WI38 (cell line): ENCODE results near the gene PDAP1.
"Not testable (repeated sequence)": the region's sequence is repeated elsewhere in the genome, so short reads cannot be mapped to it uniquely, and the experiment has no call there.

Experiments
- H3K4me3 ChIP-seq: 2 replicates; pipeline ENCODE4 v1.5.1; 2011; ENCODE audit warnings: low read depth, mild to moderate bottlenecking, control low read depth, low read length
- TF ChIP-seq, protein P1 (sequence below): IDR thresholded peaks from 2 replicates; pipeline ENCODE4 v1.5.1; 2012; ENCODE audit warnings: low read depth, mild to moderate bottlenecking, control low read depth, low read length

Gene PDAP1

DNA sequence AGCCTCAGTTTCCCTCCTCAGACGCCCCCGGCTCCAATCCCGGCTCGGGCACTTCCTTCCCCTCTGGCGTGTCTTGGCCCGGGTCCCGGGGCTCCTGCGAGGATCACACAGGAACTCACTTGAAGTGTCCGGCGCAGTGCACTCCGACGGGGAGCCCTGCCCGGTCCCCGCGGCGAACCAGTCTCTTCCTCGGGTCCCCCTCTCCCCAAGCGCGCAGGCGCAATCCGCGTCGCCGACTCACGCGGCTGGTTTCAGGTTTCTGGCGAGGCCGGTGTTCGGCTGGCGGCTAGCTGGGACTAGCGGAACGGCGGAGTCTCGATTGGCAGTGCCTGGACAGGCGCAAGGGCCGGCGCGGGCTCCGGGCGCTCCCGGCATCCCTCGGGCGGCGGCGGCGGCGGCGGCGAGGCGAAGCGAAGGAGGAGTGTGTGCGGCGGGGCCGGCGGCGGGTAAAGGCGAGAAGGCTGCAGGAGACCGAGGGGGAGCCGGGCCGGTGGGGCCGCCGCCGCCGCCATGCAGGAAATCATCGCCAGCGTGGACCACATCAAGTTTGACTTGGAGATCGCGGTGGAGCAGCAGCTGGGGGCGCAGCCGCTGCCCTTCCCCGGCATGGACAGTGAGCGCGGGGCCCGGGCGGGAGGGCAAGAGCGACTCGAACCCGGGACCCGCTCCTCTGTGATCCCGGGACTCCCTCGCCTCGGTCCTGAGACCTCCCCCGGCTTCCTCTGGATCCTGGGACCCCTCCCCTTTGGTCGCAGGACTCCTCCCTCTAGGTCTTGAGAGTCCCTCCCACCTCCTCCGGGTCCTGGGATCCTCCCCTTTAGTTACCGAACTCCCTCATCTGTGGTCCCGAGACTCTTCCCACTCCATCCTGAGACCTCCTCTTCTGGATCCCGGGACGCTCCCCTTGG, 30.4 kb upstream of the PDAP1 start, which contains the start of the genes CPSF4 and PTCD1:
CPSF4 (plus strand) TSS at position 371 of the 908 bp plus-strand sequence; CDS start at position 511, 140 bp downstream.
PTCD1 (minus strand) TSS at position 226 of the 908 bp plus-strand sequence. CDS start 3,556 bp downstream, outside the sequence.
- peak within 1 kb of the TSS; percentile 78 for H3K4me3 ChIP-seq
- TF ChIP-seq, protein P1, sequence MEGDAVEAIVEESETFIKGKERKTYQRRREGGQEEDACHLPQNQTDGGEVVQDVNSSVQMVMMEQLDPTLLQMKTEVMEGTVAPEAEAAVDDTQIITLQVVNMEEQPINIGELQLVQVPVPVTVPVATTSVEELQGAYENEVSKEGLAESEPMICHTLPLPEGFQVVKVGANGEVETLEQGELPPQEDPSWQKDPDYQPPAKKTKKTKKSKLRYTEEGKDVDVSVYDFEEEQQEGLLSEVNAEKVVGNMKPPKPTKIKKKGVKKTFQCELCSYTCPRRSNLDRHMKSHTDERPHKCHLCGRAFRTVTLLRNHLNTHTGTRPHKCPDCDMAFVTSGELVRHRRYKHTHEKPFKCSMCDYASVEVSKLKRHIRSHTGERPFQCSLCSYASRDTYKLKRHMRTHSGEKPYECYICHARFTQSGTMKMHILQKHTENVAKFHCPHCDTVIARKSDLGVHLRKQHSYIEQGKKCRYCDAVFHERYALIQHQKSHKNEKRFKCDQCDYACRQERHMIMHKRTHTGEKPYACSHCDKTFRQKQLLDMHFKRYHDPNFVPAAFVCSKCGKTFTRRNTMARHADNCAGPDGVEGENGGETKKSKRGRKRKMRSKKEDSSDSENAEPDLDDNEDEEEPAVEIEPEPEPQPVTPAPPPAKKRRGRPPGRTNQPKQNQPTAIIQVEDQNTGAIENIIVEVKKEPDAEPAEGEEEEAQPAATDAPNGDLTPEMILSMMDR, result no peak

DNA sequence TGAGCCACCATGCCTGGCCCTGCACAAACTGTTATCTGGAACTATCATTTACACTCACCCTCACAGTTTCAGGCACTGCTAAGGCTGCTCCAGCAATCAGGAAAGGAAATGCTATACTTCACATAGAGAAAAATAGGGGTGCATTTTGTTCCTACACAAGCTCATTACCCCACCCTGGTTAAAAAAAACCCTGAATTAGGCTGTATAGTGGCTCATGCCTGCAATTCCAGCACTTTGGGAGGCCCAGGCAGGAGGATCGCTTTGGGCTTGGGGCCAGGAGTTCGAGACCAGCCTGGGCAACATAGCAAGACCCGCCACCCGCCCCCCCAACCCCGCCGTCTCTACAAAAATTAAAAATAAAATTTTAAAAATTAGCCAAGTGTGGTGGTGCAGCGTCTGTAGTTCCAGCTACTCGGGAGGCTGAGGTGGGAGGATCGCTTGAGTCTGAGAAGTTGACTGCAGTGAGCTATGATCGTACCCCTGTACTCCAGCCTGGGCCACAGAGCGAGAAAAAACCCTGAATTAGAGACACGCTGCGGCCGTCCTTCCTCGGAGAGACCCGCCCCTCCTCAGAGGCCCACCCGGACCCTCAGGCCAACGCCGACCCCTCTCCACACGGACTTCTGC, 29.7 kb upstream of the PDAP1 start:
- TF ChIP-seq, protein P1, result no peak
- peak overlapping the region; percentile 78 for H3K4me3 ChIP-seq

GRCh38 chr7:99433158-99433557, 24.8 kb upstream of the PDAP1 start:
- TF ChIP-seq, protein P1, result no peak
- no peak overlapping the region for H3K4me3 ChIP-seq

DNA sequence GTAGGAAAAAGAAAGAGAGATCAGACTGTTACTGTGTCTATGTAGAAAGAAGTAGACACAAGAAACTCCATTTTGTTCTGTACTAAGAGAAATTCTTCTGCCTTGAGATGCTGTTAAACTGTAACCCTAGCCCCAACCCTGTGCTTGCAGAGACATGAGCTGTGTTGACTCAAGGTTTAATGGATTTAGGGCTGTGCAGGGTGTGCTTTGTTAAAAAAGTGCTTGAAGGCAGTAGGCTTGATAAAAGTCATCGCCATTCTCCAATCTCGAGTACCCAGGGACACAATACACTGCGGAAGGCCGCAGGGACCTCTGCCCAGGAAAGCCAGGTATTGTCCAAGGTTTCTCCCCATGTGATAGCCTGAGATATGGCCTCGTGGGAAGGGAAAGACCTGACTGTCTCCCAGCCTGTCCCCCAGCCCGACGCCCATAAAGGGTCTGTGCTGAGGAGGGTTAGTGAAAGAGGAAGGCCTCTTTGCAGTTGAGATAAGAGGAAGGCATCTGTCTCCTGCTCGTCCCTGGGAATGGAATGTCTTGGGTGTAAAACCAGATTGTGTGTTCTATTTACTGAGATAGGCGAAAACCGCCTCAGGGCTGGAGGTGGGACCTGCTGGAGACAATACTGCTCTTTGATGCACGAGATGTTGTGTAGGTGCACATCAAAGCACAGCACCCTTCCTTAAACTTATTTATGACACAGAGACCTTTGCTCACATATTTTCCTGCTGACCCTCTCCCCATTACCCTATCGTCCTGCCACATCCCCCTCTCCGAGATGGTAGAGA, 23.6 kb upstream of the PDAP1 start:
- H3K4me3 ChIP-seq, result not testable (repeated sequence)

GRCh38 chr7:99429756-99430155, 21.4 kb upstream of the PDAP1 start:
- H3K4me3 ChIP-seq, result no peak overlapping the region
- TF ChIP-seq, protein P1, result no peak

- H3K4me3 ChIP-seq, result no peak overlapping the region
- TF ChIP-seq, protein P1, result no peak
Observed at GRCh38 chr7:99428972-99429566, 20.7 kb upstream of the PDAP1 start.
